LNCaP clone FGC (cell line): ENCODE results near the gene PLEKHM2.

ENCODE experiments used
- DNase-seq: peaks from one replicate; pipeline ENCODE4 v3.0.0-alpha.2; 2011; ENCODE audit warnings: low read depth
- H3K4me3 ChIP-seq: 2 replicates; pipeline ENCODE4 v1.5.1; 2011; ENCODE audit warnings: mild to moderate bottlenecking, low read depth, low read length, control low read depth
- TF ChIP-seq, protein P1 (sequence below): IDR thresholded peaks from 2 replicates; pipeline ENCODE4 v1.5.1; 2012; ENCODE audit warnings: mild to moderate bottlenecking; ENCODE audit not compliant: control insufficient read depth, insufficient read depth; ENCODE audit errors: extremely low read depth

The PLEKHM2 gene

DNA sequence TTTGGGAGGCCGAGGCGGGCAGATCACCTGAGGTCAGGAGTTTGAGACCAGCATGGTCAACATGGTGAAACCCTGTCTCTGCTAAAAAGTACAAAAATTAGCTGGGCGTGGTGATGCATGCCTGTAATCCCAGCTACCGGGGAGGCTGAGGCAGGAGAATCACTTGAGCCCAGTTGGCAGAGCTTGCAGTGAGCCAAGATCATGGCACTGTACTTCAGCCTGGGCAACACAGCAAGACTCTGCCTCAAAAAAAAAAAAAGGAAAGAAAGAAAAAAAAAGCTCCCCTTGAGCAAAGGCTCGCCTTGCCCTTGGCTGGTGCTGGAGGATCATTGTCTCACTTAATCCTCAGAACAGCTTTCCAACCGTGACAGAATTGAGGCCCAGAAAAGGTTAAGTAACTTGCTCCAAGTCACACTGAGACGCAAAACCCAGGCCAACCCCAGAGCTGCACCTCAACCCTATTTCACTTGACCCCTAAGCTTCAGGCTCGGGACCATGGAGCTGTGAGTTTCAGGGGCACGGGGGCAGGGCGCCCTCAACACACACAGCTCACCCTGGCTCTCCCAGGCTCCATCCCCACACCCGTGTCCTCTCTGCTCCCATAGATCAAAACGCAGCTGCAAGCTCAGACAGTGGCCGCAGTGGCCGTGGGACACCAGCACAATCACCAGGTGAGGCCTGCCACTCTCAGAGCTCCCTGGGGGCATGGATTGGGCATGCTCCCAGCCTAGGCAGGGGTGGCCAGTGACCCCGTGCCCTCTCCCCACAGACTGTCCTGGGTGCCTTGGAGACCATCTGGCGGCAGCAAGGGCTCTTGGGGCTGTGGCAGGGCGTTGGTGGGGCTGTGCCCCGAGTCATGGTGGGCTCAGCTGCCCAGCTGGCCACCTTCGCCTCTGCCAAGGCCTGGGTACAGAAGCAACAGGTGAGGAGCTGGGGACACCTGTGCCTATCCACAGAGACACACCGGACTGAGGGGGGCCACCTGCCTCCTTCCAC lies 53.5 kb downstream of the PLEKHM2 start:
- TF ChIP-seq, protein P1, sequence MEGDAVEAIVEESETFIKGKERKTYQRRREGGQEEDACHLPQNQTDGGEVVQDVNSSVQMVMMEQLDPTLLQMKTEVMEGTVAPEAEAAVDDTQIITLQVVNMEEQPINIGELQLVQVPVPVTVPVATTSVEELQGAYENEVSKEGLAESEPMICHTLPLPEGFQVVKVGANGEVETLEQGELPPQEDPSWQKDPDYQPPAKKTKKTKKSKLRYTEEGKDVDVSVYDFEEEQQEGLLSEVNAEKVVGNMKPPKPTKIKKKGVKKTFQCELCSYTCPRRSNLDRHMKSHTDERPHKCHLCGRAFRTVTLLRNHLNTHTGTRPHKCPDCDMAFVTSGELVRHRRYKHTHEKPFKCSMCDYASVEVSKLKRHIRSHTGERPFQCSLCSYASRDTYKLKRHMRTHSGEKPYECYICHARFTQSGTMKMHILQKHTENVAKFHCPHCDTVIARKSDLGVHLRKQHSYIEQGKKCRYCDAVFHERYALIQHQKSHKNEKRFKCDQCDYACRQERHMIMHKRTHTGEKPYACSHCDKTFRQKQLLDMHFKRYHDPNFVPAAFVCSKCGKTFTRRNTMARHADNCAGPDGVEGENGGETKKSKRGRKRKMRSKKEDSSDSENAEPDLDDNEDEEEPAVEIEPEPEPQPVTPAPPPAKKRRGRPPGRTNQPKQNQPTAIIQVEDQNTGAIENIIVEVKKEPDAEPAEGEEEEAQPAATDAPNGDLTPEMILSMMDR, result no peak
- H3K4me3 ChIP-seq, result no peak overlapping the region
- DNase-seq, result no peak

DNA sequence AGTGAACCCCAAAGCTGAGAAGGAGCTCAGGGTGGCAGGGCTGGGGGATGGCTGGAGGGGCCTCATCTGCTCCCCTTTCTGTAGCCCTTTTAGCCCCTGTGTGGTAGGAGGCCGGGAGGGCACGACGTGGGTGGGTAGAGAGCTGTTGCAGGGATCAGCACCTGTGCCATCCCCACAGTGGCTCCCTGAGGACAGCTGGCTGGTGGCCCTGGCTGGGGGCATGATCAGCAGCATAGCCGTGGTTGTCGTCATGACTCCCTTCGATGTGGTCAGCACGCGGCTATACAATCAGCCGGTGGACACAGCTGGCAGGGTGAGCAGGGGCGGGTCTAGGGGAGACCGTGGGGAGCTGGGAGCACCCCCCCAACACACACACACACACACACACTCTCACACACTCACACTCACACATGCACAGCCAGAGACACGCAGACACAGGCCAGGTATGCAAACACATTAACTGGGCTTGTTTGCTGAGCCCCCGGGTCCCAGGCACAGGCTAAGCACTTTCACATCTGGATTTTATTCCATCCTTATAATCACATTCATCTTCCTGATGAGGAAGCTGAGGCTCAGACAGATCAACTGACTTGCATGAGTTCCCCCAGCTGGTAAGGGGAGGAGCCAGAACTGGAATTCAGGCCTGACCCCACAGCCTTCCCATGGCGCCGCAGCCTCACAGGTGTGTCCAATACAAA lies 54.4 kb downstream of the PLEKHM2 start:
- no peak for DNase-seq
- TF ChIP-seq, protein P1, result no peak

DNA sequence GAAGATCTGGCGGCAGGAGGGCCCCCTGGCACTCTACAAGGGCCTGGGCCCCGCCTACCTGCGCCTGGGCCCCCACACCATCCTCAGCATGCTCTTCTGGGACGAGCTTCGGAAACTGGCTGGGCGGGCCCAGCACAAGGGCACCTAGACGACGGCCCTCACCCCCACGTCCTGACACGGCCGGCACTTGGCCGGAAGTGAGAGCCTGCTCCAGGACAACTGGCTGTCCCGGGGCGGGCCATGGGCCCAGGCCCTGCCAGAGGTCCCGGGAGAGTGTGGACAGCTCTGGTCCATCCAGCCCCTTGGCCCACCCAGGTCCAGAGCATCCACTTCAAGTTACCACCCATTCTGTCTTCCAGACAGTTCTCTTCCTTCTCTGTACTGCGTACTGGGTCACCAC lies 55.1 kb downstream of the PLEKHM2 start:
- DNase-seq, result no peak
- TF ChIP-seq, protein P1, result no peak
- H3K4me3 ChIP-seq, result no peak overlapping the region

More for the DNA sequence above, 54.4 kb downstream of the PLEKHM2 start:
- H3K4me3 ChIP-seq, result no peak overlapping the region

DNA sequence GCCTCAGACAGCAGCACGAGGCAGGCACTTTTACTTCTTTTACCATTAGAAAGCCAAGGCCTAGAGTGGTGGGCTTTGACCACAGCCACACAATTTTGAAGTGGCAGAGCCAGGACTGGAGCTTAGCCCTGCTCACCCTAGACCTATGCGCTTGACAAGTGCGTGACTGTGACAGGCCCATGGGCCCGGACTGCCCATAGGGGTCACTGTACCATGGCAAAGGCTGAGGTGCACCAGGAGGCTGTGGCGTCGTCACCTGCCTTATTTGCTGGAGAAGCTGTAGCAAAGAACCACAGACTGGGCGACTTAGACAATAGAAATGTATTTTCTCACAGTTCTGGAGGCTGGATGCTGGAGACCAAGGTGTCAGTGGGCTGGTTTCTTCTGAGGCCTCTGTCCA lies 55.6 kb downstream of the PLEKHM2 start:
- no peak for DNase-seq

DNA sequence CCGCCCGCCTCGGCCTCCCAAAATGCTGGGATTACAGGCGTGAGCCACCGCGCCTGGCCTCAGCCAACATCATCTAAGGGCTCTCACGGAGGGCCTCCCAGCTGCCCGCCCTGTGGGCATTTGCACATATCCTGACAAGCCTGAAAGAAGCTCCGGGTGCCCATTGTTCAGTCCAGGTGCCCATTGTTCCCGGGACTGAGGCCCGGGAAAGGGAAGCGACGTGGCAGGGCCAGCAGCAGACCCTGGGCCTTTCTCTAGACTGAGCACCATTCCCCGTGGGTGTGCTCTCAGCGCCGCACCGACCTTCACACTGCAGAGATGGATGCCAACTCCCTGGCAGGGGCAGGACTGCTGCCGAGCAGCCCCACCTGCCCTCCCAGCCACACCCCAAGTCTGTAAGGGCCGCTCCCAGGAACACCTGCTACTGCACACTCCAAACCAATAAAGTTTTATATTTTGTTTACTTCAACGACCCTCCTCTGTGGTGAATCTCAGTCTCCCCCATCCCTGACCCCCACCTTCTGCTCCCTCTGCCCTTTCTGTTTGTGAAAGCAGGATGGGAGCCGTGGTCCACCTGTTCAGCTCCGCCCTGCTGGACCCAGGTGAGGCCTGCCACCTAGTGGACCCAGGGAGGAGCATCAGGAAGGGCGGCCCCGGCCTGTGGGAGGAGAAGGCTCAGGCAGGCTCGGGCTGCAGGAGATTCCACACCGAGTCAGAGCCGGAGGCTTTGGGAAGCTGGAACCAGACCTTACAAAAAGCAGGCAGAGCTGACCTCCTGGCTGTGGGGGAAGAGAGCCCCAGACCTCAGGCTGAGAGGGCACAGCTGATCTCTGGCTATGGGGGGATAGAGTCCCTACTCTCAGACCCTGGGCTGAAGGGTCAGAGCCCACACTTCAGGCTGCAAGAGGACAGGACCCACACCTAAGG lies 57.1 kb downstream of the PLEKHM2 start:
- DNase-seq, result peak; percentile 15
- TF ChIP-seq, protein P1, result peak; percentile 93
- no peak overlapping the region for H3K4me3 ChIP-seq

More for the DNA sequence above, 55.6 kb downstream of the PLEKHM2 start:
- TF ChIP-seq, protein P1, result no peak
- H3K4me3 ChIP-seq, result no peak overlapping the region

DNA sequence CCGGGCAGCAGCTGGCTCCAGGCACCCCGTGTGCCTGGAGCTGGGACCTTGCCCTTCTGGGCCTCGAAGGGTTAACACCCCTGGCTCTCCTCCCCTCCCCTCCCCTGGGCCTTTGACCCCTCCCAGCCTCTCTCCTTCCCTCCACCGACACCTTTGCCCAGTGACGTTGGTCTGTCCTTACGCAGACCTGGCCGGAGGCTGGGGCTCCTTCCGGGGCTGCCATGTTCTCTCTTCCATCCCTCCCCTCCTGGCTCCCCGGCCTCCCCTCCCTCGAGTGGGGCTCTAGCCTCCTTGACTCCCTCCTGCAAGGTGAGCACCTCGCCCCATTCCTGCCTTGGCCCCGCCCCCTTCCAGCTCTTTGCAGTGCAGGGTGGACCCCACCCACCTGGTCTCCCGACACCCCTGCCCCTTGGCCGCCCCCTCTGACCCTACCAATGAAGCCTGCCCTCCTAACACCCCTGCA lies 58.2 kb downstream of the PLEKHM2 start, which contains the start of gene TMEM82:
TSS of gene TMEM82 (plus strand) at position 161 of the 463 bp plus-strand sequence. CDS start at position 222, 61 bp downstream.
- no peak within 1 kb of the TSS for H3K4me3 ChIP-seq
- DNase-seq, result no peak
- TF ChIP-seq, protein P1, result no peak
